NCI-H524 (cell line): ENCODE measurements around the gene RET.
"Not testable (repeated sequence)": the region's sequence is repeated elsewhere in the genome, so short reads cannot be mapped to it uniquely, and the experiment has no call there.

Experiments
- DNase-seq, 2 experiments: peaks; one replicate each; lab custom pipeline; 2025; lab: John Stamatoyannopoulos, UW

The RET gene

DNA sequence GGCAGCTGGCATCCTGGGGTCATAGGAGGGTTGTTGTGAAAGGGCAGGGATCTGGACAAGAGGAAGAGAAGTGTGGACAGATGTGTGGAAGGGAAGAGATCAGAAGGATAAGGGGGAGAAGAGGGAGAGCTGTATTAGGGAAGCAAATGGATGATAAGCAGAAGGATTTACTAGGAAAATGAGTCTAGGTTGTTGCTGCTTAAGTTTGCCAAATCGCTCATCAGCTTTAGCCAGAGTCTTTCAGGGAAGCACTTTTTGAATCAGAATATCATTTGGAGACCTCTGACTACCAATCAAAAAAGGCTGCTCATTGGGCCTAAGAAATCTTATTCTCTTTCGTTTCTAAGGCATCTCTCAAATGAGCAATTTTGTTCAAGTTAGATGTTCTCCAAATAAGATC lies 58.8 kb downstream of the RET start:
- no peak for DNase-seq

GRCh38 chr10:43136432-43136831 lies 59.6 kb downstream of the RET start:
- DNase-seq = no peak

DNA sequence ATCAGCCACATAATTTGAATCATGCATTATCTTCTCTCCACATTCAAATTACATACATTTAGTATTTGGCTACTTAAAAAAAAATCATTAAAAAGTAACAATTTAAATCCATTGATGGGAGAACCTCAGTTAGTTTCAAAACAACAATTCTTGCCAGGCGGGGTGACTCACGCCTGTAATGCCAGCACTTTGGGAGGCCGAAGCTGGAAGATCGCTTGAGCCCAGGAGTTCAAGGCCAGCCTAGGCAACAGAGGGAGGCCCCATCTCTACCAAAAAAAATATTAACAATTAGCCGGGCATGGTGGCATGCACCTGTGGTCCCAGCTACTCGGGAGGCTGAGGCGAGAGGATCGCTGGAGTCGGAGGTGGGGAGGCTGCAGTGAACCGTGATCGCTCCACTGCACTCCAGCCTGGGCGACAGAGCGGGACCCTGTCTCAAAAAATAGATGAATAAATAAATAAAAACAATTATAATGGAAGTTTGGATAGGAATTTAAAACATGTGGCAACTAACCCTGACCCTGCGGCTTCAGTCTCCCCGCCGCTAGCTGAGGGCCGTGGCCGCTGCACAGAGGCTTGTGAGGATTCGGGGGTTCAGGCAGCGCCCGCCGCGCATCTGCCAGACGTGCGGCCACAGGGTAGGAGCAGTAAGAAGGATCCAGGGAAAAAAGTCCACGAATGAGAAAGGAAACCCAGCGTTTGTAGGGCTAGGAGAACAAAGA lies 60.3 kb downstream of the RET start:
- DNase-seq = no peak

GRCh38 chr10:43137717-43138020 lies 60.8 kb downstream of the RET start:
- peak in 1 of 2 experiments; percentile 12 for DNase-seq

DNA sequence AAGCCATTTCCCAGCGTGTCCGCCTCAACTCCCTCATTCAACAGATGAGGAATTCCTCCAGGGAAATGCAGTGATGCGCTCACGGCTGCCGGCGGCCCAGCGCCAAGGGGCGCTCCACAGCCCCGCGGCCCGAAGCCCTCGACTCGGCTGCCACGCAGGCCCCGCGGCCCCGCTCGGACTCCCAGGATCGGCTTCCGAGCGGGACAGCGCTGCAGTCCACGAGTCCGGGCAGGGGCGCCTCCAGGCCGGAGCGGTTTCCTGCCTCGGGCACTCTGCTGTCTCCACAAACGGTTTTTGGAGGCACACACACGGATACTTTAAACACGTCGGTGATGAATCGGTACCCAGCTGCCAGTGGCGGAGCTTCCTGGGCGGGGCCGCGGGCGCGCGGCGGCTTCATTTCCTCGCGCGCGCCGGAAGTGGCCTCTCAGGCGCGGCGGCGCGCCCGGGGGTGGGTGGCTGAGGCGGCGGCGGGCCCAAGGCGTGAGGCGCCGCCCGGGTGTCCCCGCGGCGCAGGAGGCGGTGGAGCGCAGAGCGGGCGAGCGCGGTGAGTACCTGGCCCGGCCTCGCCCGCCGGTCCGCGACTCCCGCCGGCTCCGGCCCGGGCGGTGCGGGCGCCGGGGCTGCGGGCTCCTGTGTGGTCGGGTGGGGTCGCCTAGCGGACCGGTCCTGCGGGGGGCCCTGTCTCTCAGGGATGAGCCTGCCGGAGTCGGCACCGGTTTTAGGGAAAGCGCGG lies 61.3 kb downstream of the RET start, which contains the start of gene CSGALNACT2:
Gene CSGALNACT2, plus strand, starts transcription at position 425 of the 736 bp plus-strand sequence. CDS start 16,705 bp downstream, outside the sequence.
- DNase-seq = peak in 1 of 2 experiments; percentile 59

DNA sequence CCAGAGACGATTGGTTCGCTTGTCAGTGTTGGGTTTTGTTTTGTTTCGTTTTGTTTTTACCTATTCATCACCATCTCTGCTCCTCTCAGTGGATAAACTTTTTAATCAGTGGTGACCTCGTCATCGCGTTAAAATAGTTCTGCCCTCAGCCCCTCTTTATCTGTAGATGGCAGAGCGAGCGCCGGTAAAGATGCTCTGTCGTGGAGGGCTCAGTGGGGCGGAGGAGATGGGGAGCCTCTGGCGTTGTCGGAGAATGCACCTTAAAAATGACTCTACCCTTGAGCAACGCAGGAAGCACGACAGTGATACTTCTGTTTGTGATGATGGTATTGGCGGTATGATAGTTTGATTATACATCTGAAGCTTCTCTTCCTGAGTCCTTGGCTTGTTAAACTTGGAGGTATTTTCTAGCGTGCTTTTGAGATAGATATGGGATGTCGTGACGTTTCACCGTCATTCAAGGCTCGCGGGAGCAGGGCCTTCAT lies 61.9 kb downstream of the RET start:
- DNase-seq = peak in 1 of 2 experiments; percentile 11

GRCh38 chr10:43141421-43141820 lies 64.6 kb downstream of the RET start:
- no peak for DNase-seq

DNA sequence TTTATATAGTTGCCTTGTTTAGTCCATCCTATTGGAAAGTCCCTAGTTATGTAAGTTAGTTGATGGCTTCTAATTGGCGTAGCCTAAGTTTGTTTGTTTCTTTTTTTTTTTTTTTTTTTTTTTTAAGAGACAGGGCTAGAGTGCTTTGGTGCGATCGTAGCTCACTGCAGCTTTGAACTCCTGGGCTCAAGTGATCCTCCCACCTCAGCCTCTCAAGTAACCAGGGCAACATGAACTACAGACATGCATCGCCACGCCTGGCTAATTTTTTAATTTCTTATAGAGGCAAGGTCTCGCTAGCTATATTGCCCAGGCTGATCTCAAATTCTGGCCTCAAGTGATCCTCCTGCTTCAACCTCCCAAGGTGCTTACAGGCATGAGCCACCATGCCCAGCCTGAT lies 68.4 kb downstream of the RET start:
- DNase-seq = no peak

GRCh38 chr10:43145936-43146335 lies 69.1 kb downstream of the RET start:
- DNase-seq = not testable (repeated sequence)

GRCh38 chr10:43151371-43151770 lies 74.5 kb downstream of the RET start:
- no peak for DNase-seq

- DNase-seq = no peak
Observed at GRCh38 chr10:43153901-43154300, 77.0 kb downstream of the RET start.

DNA sequence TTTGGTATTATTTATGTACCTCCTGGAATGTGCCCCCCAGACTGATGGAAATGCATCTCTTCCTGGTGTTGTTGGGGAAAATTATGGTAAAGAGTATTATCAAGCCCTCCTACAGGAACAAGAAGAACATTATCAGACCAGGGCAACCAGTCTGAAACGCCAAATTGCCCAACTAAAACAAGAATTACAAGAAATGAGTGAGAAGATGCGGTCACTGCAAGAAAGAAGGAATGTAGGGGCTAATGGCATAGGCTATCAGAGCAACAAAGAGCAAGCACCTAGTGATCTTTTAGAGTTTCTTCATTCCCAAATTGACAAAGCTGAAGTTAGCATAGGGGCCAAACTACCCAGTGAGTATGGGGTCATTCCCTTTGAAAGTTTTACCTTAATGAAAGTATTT lies 78.4 kb downstream of the RET start:
- no peak for DNase-seq

DNA sequence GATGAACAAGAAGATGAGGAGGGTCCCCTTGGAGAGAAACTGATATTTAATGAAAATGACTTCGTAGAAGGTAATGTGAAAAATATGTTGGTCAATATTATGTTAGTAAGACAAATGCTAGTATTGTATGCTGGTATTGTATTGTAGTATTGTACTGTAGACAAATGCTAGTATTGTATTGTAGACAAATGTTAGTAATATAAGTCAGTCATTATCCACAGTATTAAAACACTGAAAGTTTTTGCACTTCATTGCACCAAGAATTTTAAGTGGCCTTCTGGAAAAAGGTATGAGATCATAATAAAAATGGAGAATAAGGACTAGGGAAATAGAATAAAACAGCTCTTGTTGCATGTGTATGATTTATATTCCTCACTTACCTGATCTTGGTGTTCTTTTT lies 78.9 kb downstream of the RET start:
- DNase-seq = no peak

GRCh38 chr10:43156590-43157341 lies 79.9 kb downstream of the RET start:
- DNase-seq = no peak

GRCh38 chr10:43158636-43159035 lies 81.8 kb downstream of the RET start:
- DNase-seq = no peak

DNA sequence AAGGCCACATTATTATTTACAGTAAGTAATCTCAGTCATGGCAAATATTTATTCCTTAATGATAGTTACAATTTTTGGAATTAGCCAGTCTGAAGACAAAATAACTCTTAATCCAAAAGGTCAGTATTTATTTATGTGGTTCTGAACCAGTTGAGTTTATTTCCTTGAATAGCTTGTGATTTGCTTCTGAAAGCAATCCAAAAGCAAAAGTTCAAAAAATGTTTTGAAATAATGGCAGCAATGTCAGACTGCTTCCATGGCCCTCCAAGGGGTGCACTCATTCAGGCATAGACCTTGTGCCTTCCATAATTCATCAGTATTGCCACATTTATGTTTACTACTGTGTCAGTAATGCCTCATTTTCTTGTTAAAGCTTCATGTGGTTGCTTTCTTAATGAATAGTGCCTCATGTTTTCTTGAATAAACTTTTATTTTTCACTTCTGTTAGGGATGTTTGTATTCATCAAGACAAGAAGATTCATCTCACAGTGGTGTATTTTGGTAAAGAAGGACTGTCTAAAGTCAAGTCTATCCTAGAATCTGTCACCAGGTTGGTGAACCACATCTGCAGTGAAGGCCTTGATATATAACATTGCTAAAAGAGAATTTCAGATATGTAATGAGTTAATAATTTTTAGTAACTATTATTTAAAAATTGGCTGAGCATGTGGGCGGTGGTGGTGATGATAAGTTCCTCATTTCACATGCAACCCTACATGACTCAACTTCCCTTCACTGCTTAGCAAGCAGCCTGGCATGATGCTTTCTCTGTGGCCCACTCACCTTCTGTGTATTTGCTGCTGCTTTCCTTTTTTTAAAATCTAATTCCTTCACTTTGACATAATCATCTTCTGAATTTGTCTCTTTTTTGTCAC lies 83.4 kb downstream of the RET start:
- no peak for DNase-seq

DNA sequence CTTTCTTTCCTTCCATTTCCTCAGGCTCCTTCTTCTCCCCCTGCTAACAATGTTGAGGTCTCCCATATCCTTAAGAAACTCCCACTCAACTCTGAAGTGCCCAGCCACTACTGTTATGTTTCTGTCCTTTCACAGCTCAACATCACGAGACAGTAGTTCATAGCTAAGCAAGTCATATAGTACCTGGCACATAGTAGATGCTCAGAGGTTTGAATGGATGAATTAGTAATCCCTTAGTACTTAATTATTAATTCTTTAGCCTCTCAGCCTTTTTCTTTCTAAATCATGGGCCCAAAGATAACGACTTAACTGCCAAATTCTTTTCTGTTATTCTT lies 84.0 kb downstream of the RET start:
- DNase-seq = no peak

DNA sequence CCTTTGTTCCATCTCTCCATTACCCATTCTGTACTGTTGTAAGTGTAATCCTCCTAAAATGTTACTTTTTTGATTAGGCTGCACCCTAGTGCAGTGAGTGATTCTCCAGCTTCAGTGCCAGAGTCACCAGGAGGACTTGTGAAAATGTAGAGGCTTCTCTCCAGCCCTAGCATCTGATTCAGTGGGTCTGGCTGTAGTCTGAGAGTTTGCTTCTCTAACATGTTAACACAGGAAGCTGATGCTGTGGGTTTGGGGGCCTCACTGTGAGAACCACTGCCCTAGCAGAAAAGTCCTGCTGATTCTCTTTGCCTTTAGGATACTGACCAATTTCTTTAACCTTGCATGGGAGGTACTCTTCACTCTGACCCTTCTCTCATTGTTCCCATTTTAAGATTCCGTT lies 85.7 kb downstream of the RET start:
- no peak for DNase-seq

- DNase-seq = no peak
Observed at GRCh38 chr10:43166207-43166879, 89.5 kb downstream of the RET start.

- no peak for DNase-seq
Observed at GRCh38 chr10:43166880-43167497, 90.1 kb downstream of the RET start.

- no peak for DNase-seq
Observed at GRCh38 chr10:43167498-43167889, 90.6 kb downstream of the RET start.
